GM21528 (cell line): Measurements from ENCODE around the gene ITPKB.

Experiments
- ATAC-seq: cut with Tn5 transposase; IDR thresholded peaks from one replicate; pipeline ENCODE4 v1.9.1; 2021; ENCODE audit warnings: mild to moderate bottlenecking, moderate library complexity; ENCODE audit not compliant: unreplicated experiment, low FRiP score

Gene ITPKB

DNA sequence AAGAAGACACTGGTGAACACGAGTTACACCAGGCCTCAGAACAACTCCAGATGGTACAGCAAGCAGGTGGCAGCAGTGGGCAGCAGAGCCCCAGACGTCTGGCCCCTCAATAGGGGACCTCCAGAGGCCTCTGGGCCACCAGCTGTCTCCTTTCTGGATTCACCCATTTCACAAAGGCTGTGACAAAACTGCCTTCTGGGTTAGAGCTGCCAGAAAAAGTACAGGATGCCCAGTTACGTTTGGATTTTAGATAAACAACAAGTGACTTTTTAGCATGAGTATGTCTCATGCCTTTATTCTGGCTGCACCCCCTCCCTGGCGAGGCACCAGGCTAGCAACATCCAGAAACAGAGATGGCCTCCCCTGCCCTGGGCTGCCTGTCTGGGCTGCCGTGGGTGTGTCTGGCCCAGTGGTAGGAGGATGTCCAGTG is 30.1 kb downstream of the ITPKB start:
- ATAC-seq = no peak

DNA sequence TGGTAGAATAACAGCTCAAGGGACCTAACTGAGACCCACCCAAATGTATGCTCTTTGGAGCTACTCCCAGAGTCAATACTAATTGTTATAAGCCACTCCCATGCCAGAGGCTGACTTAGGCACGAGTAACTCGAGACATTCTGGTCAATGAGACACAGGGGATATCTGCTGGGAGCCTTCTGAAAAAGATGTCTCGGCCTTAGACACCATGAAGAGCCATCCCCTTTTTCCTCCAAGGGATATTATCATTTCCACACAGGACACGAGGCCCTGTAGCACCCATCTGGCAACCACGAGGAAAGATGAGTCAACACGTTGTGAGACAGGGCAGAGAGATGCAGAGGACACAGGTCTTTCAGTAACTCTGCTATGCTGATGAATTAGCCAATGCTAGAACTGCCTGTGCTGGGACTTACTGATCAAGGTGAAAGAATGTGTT is 30.7 kb downstream of the ITPKB start:
- ATAC-seq = no peak

GRCh38 chr1:226706684-226707083 is 32.4 kb downstream of the ITPKB start:
- no peak for ATAC-seq

DNA sequence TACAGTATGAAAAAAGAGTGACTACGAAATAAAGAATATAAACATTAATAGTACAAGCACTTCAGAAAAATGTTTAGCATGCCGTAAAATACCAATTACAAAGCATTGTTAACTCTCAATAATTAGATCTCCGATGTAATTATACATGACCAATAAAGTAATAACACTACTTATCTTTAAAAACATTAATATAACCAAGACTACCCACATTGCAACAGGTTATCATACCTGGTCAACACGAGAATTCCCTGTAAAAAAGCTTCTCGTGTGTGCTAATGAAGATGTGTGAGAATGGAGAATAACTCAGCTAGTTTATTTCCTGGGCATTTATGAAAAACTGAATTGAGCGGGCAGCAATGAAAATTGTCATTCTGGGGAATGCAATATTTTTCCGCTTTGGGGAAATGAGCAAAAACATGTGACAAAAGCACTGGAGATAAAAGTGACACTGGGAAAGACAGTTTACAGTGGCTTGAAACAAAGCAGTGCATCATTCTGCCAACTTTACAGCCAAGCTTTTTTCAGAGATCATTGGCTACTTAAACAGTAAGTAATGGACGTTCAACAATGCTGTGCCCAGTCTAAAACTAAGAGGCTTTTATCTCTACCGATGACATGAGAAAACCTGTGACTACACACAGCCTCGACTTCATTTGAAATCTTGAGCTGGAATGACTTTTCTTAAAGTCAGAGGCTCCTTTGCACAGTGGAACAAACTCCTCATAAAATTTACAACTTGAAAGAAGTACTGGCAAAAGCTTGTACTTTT is 34.7 kb downstream of the ITPKB start:
- ATAC-seq = no peak

GRCh38 chr1:226702957-226703831 is 35.9 kb downstream of the ITPKB start:
- ATAC-seq = peak; percentile 77

GRCh38 chr1:226702318-226702956 is 36.6 kb downstream of the ITPKB start:
- ATAC-seq = no peak

- ATAC-seq = no peak
These were observed 38.2 kb downstream of the ITPKB start for GRCh38 chr1:226700861-226701260.

GRCh38 chr1:226699166-226699565 is 39.9 kb downstream of the ITPKB start:
- ATAC-seq = no peak

- no peak for ATAC-seq
These were observed 40.4 kb downstream of the ITPKB start for GRCh38 chr1:226698659-226699058.

GRCh38 chr1:226697929-226698544 is 41.0 kb downstream of the ITPKB start:
- ATAC-seq = no peak

GRCh38 chr1:226697151-226697928 is 41.7 kb downstream of the ITPKB start:
- no peak for ATAC-seq

- no peak for ATAC-seq
These were observed 42.5 kb downstream of the ITPKB start for GRCh38 chr1:226696547-226696946.

DNA sequence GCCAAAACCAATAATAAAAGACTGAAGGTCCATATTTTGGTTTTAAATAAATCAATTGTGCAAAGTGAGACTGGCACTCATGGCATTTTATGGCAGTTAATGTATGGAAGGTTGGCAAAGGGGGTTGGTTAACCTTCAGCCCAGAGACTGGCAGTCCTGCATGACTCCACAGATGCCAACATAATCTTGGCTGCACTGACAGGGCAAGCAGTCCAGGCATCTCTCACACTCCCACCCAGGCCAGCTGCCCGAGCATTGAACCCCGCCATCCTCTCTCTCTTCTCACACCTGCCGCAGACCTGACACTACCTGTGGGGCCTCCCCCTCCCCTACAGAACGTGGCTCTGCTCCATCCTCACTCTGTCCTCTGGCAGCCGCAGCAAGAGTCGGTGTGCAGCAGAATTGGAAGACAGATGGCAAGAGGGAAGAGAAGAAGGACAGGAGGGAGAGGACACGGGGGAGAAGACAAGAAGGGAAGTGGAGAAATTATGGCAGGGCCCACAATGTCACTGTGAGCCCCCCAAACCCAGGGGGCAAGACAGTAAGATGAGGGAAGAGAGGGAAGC is 43.7 kb downstream of the ITPKB start:
- no peak for ATAC-seq

- ATAC-seq = no peak
These were observed 46.3 kb downstream of the ITPKB start for GRCh38 chr1:226692823-226693222.

DNA sequence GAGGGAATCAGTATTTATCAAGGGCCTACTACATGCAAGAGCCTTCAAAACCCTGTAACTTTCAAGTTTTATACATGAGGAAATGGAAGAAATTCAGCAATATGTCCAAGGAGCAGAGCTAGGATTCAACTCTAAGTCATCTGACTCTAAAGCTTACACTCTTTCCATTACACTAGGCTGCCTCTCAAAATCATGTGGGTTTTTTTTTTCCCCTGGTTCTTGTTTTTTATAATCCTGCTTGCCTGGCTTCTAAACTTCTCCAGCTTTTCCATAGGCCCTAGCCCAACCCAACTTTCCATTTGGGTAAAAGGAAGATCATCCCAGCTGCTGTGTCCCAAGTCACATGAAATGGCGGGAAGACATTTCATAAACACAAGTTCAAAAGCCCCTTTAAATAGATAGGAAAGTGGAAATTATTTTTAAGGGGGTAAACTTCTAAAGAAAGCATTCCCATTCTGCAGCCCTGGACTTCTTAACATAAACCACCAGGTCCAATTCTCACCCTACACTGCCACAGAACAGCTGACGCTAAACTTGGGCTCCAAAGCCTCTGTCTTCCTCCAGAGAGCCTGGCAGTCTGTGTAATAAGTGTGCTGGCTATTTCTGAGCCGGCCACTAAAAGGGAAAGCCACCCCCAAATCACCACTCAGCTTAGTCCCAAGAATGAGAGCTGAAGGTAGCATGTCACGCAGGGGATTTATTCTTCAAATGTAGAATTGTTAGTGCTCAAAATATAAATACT is 46.9 kb downstream of the ITPKB start:
- no peak for ATAC-seq

- no peak for ATAC-seq
These were observed 47.8 kb downstream of the ITPKB start for GRCh38 chr1:226691247-226691646.

- ATAC-seq = no peak
These were observed 48.6 kb downstream of the ITPKB start for GRCh38 chr1:226690460-226690982.

GRCh38 chr1:226688808-226689207 is 50.3 kb downstream of the ITPKB start:
- no peak for ATAC-seq
